Measurements from ENCODE around the gene CAD. TPM values are rescaled to one million over a fixed set of nuclear protein-coding genes. Genes with fewer than 3 reads are reported as not detected.

The CAD gene
- total and polyA plus RNA-seq, 9 of the 15 experiments (the other 6 are each of a cell fraction or from before 2014, with no cell fraction given), result 7.5 to 126 (median 33.7) TPM

DNA sequence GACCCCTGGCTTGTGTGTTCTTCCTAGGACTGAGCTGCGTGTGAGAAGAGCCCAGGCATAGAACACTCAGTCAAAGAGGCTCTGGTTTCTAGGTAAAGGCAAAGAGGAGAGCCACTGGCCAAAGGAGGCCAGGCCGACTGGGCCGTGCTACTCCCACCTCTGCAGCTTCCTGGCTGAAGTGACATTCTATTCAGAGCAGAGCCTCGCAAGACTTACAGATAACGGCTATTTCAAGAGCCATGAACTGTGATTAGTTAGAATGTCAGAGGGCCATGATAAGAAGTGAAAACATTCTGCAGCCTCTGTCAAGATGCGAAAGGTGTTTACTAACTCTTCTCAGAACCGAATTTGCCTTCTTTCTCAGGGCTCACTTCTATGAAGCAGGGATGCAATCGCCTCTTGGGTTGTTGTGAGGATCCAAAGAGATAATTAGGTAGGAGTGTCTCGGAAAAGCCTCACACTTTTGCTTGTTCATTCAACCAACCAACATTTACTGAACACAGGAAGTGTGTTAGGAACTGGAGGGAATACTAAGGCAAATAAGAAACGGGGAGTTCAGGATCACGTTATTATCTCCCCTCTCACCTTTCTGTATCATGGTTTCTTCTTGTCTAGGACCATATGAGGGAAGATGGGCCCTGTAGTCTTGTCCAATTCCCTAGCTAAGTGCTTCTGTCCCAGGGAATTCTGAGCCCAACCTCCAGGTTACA, 54.6 kb downstream of the CAD start (continued):
- TF ChIP-seq MLLT1 (IDR thresholded peaks at IDR 0.05), result no peak
- TF ChIP-seq CC2D1A (IDR thresholded peaks at IDR 0.05), result no peak
- TF ChIP-seq RCOR1 (IDR thresholded peaks at IDR 0.05; ENCODE audit: borderline replicate concordance in 1 of 2, low read depth in 2 of 2, low read length in 2 of 2), result peak in 1 of 2 experiments; percentile 97; a peak in 2 of 4 replicates
- TF ChIP-seq RNF2 (IDR thresholded peaks at IDR 0.05), result 0 out of 2 replicates have a peak, but pooled peaks have one; percentile 52
- TF ChIP-seq SP2 (IDR thresholded peaks at IDR 0.05; ENCODE audit: extremely low read depth, low read depth, low read length, poor library complexity, severe bottlenecking), result no peak
- no peak; the same call in 1 of the 2 replicates for TF ChIP-seq RB1 (IDR thresholded peaks at IDR 0.05; ENCODE audit: low read depth)
- TF ChIP-seq, protein P1, sequence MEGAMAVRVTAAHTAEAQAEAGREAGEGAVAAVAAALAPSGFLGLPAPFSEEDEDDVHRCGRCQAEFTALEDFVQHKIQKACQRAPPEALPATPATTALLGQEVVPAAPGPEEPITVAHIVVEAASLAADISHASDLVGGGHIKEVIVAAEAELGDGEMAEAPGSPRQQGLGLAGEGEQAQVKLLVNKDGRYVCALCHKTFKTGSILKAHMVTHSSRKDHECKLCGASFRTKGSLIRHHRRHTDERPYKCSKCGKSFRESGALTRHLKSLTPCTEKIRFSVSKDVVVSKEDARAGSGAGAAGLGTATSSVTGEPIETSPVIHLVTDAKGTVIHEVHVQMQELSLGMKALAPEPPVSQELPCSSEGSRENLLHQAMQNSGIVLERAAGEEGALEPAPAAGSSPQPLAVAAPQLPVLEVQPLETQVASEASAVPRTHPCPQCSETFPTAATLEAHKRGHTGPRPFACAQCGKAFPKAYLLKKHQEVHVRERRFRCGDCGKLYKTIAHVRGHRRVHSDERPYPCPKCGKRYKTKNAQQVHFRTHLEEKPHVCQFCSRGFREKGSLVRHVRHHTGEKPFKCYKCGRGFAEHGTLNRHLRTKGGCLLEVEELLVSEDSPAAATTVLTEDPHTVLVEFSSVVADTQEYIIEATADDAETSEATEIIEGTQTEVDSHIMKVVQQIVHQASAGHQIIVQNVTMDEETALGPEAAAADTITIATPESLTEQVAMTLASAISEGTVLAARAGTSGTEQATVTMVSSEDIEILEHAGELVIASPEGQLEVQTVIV (CRISPR knock-in tag; IDR thresholded peaks at IDR 0.05; ENCODE audit: borderline replicate concordance), result no peak
- TF ChIP-seq SMARCB1 (IDR thresholded peaks at IDR 0.05; ENCODE audit: insufficient read length, low read depth), result no peak
- TF ChIP-seq, protein P2, sequence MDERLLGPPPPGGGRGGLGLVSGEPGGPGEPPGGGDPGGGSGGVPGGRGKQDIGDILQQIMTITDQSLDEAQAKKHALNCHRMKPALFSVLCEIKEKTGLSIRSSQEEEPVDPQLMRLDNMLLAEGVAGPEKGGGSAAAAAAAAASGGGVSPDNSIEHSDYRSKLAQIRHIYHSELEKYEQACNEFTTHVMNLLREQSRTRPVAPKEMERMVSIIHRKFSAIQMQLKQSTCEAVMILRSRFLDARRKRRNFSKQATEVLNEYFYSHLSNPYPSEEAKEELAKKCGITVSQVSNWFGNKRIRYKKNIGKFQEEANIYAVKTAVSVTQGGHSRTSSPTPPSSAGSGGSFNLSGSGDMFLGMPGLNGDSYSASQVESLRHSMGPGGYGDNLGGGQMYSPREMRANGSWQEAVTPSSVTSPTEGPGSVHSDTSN (CRISPR knock-in tag; IDR thresholded peaks at IDR 0.05; ENCODE audit: low read depth), result no peak
- TF ChIP-seq, protein P2 (tag; conservative IDR thresholded peaks at IDR 0.05; ENCODE audit: low read depth), result peak; percentile 56; the same call in 1 of the 2 replicates
- no peak for TF ChIP-seq ZC3H11A (IDR thresholded peaks at IDR 0.05; ENCODE audit: low read depth, low read length)
- TF ChIP-seq NCOA2 (IDR thresholded peaks at IDR 0.05; ENCODE audit: partially characterized antibody in 2 of 2), result no peak
- 0 out of 4 replicates have a peak, but pooled peaks of 1 of the 2 experiments have one; percentile 3 for TF ChIP-seq RAD21 (CRISPR knock-in tag; conservative IDR thresholded peaks at IDR 0.05 in 1 of 2, IDR thresholded peaks at IDR 0.05 in 1 of 2)
- TF ChIP-seq CTBP1 (IDR thresholded peaks at IDR 0.05; ENCODE audit: borderline replicate concordance), result peak; percentile 62; the same call in 1 of the 2 replicates
- TF ChIP-seq SIX5 (IDR thresholded peaks at IDR 0.05; ENCODE audit: borderline replicate concordance in 1 of 2, insufficient read depth in 1 of 2, low read depth in 1 of 2, low read length in 2 of 2), result no peak
- no peak for TF ChIP-seq BRD9 (IDR thresholded peaks at IDR 0.05; ENCODE audit: low read depth, partially characterized antibody)
- no peak for TF ChIP-seq HDGF (IDR thresholded peaks at IDR 0.05)
- no peak for TF ChIP-seq KDM2B (CRISPR knock-in tag; IDR thresholded peaks at IDR 0.05)
- TF ChIP-seq MCM7 (IDR thresholded peaks at IDR 0.05), result no peak
- TF ChIP-seq ZNF586 (CRISPR knock-in tag; conservative IDR thresholded peaks at IDR 0.05), result no peak
- no peak for TF ChIP-seq NONO (IDR thresholded peaks at IDR 0.05; ENCODE audit: low read depth in 2 of 2, low read length in 1 of 2)
- peak; percentile 62; the same call in 1 of the 2 replicates for TF ChIP-seq ARID1B (IDR thresholded peaks at IDR 0.05)
